LNCAP (cell line): ENCODE results near the gene MPV17.

ENCODE experiments used
- TF ChIP-seq, protein P1 (sequence below): fragments of 450-650 bp; IDR thresholded peaks from 2 replicates; pipeline ENCODE4 v1.5.1; 2017; ENCODE audit warnings: mild to moderate bottlenecking

The MPV17 gene

DNA sequence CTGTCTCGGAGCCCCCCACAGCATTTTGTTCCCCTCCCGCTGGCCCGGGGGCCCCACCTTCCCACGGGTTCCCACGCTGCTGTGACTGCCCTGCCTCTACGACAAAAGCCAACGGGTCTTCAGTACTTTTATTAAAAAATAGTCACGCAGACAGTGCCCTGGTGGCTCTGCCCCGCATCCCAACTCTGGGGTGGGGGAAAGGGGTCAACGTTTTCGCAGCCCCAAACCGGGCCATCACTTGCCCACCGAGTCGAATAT lies 15.7 kb downstream of the MPV17 start:
- TF ChIP-seq, protein P1, sequence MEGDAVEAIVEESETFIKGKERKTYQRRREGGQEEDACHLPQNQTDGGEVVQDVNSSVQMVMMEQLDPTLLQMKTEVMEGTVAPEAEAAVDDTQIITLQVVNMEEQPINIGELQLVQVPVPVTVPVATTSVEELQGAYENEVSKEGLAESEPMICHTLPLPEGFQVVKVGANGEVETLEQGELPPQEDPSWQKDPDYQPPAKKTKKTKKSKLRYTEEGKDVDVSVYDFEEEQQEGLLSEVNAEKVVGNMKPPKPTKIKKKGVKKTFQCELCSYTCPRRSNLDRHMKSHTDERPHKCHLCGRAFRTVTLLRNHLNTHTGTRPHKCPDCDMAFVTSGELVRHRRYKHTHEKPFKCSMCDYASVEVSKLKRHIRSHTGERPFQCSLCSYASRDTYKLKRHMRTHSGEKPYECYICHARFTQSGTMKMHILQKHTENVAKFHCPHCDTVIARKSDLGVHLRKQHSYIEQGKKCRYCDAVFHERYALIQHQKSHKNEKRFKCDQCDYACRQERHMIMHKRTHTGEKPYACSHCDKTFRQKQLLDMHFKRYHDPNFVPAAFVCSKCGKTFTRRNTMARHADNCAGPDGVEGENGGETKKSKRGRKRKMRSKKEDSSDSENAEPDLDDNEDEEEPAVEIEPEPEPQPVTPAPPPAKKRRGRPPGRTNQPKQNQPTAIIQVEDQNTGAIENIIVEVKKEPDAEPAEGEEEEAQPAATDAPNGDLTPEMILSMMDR = no peak

DNA sequence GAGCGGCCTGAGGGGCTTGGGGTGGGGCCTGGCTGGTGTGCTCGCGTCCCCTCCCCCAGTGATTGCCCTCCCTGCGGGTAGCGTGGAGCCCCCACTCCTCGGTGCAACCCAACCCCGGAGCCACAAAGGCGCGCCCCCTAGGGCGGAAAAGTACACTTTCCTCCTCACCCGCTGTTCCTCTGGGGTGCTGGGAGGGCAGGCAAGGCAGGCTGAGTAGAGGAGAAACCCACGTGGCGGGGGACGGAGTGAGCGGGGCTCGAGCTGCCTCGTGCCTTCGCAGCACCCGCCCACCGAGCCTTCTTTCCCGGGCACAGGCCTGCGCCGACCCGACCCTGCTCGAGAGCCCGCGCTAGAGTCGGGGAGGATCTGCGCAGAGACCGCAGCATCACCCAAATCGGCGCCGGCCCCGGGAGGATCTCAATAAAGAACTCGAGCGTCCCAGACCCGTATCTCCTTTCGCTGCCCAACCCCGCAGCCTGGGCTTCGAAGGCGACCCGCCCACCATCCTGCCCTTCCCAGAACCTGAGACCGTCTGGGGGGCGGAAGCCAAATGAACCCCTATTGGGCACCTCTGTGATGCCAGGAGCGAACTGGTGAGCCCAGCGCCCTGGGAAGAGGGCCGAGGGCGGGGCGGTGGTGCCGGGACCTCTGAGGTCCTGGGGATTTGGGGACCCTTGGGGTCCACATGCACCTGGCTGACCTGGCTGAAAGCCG lies 16.2 kb downstream of the MPV17 start:
- TF ChIP-seq, protein P1 = no peak

DNA sequence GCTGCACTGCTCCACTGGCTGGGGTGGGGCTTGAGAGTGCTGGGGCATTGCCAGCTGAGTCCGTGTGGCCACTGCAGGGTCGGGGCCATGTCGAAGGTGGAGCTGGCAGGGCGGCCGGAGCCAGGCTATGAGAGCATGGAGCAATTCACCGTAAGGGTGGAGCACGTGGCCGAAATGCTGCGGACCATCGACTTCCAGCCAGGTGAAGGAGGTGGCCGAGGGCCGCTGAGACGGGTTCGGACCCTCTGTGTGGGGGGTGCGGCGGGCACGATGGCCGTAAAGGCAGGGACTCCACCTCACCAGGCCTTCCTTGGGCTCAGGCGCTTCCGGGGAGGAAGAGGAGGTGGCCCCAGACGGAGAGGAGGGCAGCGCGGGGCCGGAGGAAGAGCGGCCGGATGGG lies 16.8 kb downstream of the MPV17 start:
- TF ChIP-seq, protein P1 = no peak

DNA sequence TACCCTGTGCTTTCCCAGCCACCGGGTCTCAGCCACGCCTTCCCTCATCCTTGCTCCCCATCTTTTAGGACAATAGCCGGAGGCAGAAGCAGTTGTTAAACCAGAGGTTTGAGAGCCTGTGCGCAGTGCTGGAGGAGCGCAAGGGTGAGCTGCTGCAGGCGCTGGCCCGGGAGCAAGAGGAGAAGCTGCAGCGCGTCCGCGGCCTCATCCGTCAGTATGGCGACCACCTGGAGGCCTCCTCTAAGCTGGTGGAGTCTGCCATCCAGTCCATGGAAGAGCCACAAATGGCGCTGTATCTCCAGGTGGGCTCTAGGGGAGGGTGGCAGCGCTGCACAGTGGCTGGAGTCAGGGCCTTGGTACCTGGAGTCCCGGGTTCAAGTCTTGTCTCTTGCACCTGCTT lies 17.4 kb downstream of the MPV17 start:
- TF ChIP-seq, protein P1 = no peak

DNA sequence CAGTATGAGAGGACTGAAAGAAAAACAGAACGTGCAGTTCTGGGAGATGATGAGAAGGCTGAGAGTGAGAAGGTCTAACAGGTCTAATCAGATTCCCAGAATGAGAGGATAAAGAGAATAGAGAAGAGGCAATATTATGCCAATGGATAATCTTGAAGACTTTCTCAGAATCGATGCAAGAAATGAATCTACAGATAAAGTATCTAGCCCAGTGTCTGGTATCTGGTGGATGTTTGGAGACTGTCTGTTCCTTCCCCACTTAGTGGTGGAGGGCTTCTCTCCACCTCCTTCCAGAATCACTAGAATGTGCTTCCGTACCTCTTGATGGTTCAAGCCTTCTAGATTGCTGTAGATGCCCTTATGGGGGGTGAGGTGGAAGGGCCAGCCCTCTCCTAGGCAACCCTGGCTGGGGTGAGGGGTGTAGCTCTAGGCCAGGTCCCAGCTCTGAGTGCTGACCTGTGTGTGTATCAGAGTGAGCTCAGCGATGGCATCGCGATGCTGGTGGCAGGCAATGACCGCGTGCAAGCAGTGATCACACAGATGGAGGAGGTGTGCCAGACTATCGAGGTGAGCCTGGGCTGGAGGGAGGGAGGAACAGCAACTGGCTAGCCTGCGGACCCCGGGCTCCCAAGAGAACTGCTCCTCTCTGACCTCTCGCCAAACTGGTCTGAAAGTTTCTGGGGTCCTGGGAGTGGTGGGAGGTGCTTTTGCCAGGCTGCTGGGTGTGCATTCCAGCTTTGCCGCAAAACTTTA lies 18.2 kb downstream of the MPV17 start:
- TF ChIP-seq, protein P1 = no peak

DNA sequence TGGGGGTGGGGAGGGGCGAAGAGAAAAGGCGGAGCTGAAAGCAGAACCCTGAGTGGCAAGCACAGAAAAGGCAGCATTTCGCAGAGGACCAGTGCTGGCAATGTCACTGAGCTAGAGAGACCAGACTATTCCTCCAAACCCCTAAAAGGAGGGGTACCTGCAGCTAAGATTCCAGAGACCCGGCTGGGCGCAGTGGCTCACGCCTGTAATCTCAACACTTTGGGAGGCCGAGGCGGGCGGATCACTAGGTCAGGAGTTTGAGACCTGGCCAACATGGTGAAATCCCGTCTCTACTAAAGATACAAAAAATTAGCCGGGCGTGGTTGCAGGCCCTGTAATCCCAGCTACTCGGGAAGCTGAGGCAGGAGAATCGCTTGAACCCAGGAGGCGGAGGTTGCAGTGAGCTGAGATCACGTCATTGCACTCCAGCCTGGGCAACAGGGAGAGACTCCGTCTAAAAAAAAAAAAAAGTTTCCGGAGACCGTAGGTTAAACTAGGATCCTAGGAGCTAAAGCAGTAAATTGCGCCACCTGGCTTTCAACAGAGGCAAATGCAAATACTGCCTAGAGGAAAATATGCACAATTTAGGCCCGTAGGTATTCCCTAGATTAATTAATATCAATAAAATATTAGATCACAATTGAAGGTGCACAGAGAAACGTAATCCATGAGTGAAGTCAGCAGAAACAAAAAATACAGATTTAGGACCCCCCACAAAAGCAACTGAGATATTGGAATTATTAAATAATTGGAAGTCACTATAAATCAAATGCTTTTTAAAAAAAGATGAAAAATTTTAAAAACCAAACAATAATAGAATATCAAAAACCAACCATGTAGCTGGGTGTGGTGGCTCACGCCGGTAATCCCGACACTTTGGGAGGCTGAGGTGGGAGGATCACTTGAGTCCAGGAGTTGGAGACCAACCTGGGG lies 19.5 kb downstream of the MPV17 start:
- TF ChIP-seq, protein P1 = peak; percentile 75

DNA sequence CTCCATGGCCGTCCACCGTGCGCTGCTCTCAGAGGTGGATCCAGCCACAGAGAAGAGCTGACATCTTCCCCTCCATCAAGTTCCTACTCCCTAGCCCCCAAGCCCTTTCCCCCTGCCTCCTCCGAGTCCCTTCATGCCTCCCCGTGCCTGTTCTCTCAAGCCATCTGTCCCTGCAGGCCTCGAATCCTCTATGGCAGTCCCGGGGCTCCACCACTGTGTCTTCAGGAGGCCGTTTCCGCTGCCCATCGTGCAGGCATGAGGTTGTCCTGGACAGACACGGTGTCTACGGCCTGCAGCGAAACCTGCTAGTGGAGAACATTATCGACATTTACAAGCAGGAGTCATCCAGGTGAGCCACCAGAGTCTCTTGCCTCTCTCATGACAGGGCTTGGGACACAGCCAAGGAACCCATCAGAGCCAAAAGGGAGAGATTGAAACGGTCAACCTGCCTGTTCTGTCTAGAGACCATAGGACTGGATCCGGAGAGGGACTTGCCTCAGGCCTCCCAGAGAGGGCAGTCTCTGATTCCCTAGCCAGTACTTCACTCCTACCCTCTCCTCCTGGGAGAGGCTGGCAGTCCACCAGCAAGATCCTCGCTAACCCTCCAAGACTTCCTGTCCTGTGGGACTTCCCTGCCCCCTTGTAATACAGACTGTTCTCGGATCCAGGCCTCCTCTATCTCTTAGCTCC lies 24.4 kb downstream of the MPV17 start:
- TF ChIP-seq, protein P1 = no peak
